CD4-positive, alpha-beta T cell treated with Interleukin-6 at 100 ng/mL for 8 hours (primary cell): ENCODE results near the gene ELOVL2.

ENCODE experiments used
- DNase-seq: peaks from one replicate; pipeline ENCODE4 v3.0.0-alpha.2; 2020; ENCODE audit warnings: mixed read lengths, low spot score

The ELOVL2 gene

DNA sequence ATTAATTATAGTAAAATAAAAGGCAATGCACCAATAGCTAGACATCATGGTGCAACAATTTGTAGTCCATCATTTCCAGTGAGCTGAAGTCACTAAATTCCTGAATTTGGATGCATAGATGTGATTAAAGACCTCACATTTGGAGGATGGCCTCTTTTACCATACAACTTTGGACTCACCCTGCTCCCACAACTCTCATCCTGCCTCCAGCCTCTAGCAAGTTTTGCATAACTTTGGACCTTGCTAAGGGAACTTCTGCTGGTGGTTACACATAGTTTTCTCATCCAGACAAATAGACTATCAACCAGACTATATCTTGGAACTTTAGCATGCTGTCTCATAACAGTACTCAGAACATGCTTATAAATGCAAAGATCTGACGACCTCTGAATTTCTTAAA is 12.8 kb upstream of the ELOVL2 start:
- DNase-seq = no peak

DNA sequence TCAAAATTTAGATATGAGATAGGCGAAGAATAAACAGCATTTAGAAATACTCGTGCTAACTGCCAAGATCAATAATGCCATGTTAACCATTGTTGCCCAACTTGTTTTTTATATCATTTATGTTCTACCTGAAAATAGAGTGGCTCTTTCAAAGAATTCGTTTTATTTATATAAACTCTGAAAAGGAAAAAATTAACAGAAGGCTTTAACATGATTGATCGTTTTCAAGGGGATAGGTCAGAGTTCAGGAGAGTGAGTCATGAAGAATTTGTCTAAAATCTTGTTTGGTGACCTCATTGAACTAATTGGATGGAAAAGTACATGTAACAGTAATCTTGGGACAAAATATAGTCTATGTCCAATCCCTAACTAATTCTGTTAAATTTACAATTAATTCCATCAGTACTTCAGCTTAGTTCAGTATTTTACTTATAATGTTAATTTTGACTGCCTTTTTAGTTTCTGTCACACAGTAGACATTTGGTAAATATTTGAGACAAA is 11.1 kb upstream of the ELOVL2 start:
- no peak for DNase-seq

DNA sequence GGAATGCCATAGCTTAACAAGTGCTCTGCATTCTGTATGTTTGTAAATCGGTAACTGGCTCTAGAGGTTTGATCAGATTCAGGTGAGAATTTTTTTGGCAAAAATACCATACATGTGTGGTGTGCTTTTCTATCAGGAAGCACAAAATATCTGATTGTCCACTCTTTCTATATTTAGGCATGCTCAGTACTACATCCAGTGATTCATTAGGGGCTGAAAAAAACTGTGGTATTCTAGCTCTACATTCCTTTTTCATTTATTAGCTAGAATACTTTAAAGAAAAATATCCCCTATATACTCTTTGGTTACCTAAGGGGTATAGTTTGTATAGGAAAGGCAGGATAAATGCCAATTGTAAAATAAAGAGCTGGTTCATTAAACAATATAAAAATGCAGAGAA is 10.6 kb upstream of the ELOVL2 start:
- no peak for DNase-seq

DNA sequence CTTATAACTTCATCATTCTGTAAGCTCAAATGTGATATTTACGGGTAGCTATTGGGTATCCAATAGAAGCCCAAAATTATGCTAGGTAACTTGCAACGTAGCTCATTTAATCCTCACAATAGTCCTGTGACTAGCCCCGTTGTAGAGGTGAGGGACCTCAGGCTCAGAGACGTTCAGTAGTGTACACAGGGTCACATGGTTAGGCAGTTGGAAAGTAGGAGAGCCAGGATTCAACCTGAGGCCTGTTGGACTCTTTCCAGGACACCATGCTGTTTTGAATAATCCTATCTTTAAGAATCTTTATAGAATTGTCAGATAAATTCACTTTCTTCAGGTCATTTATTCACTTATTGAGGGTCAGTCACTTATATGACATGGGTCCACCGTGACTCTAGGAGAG is 9.2 kb upstream of the ELOVL2 start:
- DNase-seq = no peak

DNA sequence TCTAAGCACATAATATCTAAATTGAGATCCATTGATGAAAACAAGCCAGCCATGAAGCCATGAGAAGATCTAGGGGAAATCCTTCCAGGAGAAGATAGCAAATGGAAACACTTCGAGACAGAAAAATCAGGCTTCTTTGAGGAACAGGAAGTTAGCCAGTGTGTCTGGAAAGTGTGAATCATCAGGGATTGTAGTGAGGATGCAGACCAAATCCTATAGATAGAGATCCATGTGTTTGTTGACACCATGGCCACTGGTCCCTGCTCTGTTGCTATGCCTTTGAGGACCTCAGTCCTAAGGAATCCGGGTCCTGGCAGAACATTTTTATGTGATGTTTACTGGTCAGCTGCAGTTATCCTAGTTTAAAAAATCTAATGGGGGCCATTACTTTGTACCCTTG is 6.6 kb upstream of the ELOVL2 start:
- no peak for DNase-seq

DNA sequence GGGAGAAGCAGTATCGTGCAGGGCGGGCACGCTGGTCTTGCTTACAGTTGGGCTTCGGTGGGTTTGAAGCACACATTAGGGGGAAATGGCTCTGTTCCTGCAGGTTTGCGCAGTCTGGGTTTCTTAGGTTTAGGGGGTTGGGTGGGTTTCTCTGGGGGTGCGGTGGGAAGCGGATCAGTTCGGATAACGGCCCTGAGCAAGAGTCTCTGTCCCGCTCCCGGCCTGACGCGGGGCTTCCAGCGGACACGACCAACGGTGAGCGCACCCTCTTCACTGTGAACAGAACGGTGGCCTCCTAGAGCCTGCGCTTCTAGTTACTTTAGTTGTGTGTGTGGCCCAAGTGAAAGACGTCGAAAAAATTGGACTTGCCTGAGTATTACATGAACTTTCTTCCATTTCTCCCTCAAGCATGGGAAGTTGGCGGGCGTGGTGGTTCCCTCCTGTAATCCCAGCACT is 635 bp upstream of the ELOVL2 start:
- no peak for DNase-seq

DNA sequence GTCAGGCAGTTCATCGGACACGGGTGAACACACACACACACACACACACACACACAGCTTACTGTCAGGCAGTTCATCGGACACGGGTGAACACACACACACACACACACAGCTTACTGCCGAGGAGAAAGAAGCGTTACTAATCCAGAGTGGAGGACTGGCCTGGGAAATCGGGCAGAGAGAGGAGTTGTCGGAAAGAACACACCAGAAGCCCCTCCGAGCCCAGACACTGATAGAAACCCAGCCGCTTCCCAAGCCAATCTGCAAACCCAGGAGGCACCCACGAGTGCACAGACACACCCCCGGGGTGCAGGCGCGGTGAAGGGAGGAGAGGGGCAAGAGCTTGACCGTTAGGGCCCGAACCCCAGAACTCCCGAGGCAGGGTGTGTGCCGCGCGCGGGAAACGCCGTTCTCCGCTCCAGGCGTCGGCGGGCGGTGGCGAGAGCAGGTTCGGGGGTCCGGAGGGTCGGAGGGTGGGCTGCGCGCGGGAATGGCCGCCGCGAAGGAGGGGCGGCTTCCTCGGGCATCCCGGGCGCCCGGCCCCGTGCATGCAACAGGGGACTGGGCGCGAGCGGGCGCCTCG is 636 bp downstream of the ELOVL2 start:
- DNase-seq = no peak

DNA sequence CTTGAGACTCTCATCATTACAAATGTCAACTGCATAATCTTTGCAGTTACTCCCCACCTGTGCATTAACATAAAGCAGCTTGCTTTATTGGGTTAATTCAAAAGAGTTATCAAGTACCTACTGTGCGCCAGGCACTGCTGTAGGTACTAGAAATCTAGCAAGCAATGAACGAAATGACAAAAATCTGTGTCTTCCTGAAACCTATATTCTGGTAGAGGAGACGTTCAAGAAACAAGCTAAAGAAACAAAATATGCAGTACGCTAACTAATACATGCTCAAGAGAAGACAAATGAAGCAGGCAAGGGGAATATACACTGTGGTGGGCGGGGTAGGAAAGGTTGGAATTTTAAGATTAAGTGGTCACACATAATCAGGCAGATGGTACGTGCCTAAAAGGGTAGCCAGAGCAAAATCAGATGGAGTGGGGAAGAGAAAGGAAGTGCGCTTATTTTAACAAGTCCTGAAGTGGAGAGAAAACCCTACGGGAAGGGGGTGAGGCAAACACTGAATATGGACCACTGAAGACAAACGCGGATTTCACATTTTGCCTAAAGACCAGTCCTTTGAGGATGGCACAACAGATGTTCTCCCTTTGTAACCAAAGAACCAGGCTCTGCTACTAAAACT is 1.2 kb downstream of the ELOVL2 start:
- no peak for DNase-seq

DNA sequence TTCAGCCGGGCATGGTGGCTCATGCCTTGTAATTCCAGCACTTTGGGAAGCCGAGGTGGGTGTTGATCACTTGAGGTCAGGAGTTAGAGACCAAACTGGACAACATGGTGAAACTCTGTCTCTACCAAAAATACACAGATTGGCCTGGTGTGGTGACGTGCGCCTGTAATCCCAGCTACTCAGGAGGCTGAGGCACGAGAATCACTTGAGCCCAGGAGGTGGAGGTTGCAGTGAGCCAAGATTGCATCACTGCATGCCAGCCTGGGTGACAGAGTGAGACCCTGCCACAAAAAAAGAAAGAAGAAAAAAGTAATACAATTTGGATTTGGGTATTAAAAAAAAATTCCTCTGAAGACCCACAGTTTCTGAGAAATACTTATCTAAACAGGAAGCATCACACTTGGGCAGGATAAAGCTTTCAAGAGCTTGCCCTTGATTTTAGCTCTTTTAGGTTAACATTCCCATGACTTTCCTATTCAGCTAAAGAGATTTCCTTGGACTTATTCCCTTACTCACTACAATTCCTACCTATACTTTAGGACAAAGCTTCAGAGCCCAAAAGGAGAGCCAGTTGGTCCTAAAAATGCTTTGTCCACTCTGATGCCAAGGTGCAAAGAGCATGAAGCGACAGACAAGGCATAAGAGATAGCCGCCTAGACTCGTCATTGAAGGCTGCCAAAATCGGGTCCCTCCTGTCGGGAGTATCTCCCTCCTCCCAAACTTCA is 1.9 kb downstream of the ELOVL2 start:
- no peak for DNase-seq

DNA sequence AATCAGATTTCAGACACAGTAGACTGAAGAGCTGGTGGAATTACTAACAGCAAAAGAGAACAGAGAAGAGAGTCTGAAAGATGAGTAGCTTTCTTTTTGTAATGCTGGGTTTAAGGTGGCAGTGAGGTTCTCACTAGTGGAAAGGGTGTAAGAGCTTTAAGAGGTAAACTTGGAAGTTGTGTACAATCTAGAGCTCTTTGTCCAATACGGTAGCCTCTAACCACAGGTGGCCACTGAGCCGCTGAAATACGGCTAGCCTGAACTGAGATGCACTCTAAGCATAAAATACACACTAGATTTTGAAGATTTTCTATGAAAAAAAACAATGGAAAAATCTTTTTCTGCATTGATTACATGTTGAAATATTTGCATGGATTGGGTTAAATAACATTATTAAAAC is 4.0 kb downstream of the ELOVL2 start:
- DNase-seq = no peak

DNA sequence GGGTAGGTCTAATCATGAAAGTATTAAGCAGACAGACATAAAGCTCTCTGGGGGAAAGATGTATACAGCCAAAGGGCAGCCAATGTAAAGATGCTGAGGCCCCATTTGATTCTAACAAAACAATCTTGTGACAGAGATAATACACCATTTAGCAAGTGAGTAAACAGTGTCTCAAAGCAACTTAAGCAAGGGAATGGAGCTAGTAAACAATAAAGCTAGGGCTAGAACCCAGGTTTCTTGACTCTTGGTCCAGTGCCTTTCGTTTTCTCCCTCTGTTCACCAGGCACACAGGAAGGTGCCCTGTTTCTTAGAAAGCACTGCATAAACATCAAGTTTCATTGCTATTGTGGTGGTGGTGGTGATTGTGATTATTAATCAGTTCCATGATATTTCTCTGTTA is 5.1 kb downstream of the ELOVL2 start:
- DNase-seq = no peak

DNA sequence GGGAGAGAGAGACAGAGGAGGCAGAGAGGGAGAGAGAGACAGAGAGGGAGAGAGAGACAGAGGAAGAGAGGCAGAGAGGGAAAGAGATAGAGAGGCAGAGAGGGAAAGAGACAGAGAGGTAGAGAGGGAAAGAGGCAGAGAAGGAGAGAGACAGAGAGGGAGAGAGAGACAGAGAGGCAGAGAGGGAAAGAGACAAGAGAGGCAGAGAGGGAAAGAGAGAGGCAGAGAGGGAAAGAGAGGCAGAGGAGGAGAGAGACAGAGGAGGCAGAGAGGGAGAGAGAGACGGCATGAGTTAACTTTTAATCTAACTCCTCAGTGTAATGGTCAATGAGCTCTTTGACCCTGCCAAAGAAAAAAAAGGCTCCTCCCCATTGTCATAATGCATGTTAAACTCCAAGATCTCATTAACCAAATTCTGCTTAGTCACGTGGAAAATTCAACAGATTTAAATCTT is 7.1 kb downstream of the ELOVL2 start:
- no peak for DNase-seq

DNA sequence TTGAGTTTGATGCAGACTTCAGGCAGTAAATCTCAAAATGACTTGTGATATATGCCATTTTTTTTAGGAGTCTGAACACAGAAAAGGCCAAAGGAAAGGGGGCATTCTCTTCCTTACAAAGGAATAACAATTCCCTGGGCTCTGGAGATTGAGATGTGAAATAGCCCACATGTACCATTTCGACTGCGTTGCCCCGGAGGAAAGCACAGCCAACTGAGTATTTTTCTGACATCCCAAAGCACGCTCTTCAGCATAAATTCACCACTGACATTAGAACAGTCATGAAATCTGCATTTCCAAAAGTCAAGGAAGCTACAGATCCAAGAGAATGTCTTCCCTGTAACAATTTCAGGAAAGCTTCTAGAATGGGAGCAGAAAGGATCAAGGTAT is 7.8 kb downstream of the ELOVL2 start:
- DNase-seq = no peak

DNA sequence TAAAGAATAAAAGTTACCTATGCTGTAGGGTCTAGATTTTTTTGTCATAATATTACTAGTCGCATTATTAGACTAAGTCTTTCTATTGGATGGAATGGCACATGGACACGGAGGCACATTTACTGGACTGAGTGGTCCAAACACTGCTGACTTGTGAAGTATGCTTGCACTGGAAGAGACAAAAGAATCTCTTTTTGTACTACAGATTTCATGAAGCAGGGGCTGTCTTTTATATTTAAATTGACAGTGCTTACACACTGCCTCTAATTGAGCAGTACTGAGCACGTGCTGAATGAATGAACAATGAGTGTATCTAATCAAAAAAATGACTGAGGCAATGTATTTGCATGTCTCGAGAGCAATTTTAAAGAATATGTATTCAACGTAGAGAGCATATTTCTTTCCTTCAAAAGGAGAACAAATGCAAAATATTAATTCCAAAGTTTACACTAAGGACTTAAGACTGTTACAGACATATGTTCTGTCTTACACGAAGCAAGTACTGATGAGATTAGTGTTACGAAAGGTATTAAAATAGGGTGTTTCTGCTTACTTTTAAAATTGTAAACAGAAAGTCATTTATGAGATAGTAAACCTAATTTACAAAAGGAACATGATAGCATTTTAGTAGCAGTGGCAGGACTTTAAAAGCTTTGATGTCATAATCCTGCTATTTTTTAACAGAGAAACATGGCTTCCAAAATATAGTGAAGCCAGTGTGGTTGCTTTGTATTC is 8.3 kb downstream of the ELOVL2 start:
- no peak for DNase-seq

DNA sequence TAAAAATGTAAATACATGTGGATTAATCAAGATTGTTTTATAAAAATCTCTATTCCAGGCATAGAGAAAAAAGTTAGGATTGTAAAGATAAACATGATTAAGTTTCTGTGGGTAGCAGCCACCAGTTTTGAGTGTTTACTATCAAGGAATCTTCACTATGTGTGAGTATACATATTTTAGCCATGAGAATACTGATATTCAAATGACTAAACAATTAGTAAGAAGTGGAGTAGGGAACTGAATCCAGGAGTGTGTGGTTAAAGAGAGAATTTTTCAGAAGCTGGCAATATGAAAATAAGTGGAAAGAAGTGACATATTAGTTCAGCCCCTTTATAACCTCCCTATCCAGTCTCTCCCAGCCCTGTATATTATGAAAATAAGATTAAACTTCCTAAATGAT is 10.3 kb downstream of the ELOVL2 start:
- DNase-seq = no peak

DNA sequence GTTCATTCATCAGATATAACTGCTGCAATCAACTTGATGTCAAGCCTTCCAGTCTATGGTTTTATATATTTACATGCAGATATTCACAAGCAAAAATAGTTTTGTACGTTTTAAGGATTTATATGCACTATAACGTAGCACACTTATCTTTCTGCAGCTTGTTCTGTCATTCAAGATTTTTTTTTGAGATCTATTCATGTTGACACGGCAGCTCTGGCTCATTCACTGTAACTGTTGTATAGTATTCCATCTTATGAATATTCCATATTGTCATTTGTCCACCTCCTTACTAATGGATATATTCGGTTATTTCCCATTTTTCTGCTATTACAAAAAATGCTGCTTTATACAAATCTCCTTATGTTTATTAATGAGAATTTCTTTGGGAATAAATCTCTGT is 13.2 kb downstream of the ELOVL2 start:
- no peak for DNase-seq

DNA sequence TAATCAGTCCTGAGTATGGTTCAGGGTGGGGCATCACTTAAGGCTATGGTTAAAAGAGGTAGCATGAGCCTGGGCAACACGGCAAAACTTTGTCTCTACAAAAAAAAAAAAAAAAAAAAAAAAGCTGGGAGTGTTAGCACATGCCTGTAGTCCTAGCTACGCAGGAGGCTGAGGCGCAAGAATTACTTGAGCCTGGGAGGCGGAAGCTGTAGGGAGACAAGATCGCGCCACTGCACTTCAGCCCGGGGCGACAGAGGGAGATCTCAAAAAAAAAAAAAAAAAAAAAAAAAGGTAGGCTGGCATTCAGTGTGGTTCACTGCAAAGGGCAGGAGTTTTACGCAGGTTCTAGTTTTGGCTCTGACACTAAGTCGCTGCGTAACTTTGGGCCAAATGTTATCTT is 15.1 kb downstream of the ELOVL2 start:
- no peak for DNase-seq

DNA sequence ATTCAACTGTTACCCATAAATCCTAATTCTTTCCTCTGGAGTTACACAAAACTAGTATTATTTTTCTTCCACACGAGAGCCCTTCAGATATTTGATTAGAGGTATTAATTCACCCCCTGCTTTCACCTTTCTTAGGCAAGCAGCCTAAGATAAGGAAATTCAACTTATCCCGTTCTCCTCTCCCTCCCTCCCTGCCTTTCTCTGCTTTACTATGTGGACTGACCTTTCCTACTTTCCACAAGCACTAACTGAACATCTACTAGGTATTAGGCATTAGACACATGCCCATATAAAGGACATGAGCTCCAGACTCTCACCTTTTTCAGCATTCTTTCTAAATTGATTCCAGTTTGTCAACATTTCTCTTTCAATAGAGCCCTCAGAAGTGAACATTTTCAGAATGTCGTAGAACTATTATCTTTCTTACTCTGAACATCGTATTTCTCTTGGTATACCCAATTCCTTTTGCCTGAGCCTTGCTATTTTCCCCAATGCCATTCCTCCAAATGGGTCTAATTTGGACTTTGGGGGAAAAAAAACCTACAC is 16.5 kb downstream of the ELOVL2 start:
- no peak for DNase-seq

DNA sequence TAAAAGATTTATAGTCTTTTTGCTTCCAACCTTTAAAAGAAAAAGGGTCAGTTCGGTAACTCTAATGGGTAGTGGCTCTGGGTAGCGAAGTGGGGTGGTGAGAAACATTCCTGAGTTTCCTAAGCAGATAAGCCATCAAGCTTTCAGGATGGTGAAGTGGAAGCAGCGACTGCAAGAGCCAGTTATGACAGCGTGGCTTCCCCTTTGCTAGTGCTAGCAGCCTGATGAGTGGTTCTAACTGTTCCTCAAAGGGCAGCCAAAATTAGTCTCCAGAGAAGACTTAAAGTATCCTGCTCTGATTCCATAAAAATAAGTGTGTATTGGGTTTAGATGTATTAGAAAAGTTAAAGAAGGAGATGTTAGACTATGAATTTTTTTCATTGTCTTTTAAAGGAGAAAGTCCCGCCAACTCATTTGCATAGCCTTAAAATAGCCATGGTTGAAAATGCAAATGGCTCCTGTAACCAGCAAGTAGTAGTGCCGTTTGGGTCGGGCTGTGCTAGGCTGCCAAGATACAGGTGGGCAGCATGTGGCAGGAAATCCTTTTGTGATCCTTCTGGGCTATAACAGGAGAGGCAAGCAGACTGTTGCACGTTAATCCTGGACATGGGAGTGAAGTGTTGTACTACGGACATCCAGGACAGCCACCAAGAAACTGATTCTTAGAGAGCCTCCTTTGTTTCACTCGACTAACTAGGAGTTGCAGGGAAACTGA is 18.0 kb downstream of the ELOVL2 start:
- no peak for DNase-seq

DNA sequence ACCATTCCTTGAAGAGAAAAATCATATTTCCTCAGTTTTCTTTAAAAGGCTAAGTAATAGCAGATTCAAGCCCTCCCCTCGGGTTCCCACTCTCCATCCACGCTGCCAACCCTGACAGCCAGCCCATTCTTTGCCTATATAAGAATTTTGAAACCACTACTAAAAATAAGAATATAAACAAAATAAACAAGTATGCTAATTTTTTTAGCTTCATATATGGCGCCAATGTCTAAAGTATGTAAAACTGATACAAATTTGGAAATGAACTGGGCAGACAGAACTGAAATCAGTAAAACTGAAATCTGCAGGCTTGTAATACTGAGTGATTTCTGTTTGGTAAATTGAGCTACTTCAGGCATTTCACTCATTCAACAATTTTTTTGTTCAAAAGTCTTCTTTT is 19.0 kb downstream of the ELOVL2 start:
- no peak for DNase-seq

DNA sequence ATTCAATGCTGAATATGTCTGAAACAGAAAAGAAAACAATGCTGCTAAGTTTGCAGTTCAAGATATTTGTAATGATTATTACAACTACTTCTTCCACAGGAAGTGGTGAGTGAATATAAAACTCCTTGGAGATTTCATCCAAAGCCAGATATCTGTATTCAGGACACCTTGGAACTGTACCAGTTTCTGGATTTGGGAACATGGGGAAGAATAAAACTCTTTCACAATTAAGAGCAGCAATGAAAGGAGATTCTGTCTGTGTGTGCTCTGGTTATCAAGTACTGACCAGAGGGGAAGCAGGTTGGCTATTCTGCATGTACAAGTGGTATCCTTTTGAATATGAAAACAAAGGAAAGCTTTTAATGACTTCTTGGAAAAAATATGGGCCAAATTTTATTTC is 21.1 kb downstream of the ELOVL2 start:
- DNase-seq = no peak

DNA sequence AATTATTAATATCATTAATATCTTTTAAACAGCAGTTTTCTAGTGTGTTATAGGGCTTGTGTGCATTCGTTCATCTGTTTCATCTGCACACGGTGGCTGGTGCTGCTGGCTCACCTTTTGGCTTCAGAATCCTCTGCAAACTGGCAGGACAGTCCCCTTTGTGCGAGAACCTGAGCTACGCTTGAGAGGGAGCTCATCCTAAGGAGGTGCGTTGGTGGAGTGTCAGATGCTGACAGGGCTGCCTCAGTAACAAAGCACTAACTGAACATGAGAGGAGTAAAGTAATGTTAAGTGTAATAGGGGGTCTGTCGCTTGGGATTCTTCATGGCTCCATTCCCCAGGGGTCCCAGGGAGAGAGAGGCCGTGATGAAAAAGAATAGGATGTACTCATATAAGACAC is 22.4 kb downstream of the ELOVL2 start:
- DNase-seq = no peak
